ENCODE data around the gene ZSCAN20.

The ZSCAN20 gene

GRCh38 chr1:33443705-33444180 lies 28.7 kb upstream of the ZSCAN20 start:
- no peak for DNase-seq

DNA sequence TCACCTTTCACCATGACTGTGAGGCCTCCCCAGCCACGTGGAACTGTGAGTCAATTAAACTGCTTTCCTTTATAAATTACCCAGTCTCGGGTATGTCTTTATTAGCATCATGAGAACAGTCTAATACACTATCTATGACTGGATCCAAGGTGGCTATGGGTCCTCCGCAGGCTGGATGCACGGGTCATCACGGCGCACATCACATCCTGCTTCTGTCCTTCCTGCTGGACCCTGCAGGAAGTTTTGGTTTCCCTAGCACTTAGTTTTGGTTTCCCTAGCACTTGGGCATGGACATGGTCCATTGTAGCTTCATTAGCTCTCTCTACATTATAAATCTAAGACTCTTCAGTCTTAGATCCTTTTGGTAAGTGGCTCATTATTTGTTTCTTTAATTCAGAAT lies 27.3 kb upstream of the ZSCAN20 start:
- no peak for DNase-seq

DNA sequence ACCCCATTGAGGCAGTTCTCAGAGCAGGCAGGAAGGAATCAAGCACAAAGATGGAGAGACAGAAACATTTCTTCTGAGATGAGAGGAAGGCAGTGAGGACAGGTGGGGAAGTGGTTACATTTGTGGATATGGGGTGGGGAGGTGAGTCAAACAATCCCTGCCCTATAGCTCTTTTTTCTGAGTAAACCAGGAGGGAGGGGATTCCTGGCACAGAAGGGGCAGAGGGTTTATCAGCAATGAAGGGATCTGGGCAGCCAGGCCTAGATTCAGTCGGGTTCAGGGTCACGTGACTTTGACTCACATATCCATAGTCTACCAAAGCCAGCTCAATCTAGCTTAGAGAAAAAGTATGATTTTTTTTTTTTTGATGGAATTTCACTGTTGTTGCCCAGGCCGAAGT lies 25.9 kb upstream of the ZSCAN20 start:
- no peak for DNase-seq

DNA sequence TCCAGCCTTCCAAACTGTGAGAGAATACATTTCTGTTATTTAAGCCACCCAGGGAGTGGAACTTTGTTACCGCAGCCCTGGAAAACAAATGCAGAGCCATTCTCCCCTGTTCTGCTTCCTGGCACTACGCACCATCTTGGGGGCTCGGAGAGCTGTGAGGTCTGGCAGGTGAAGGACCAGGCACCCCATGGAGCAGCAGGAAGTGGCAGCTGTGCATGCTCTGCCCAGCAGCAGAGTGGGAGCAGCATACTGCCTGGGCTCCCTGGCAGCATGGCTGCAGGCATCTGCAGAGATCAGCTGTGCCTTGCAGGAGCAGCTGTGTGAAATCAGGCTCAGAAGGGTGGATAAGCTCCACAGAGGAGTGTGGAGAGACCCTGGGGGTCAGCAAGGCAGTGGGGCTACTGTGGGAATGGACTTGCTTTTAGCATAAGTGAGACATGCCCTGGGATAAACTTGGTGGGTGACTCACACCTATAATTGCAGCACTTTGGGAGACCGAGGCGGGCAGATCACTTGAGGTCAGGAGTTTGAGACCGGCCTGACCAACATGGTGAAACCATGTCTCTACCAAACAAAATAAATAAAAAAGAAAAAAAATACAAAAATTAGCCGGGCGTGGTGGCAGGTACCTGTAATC lies 17.7 kb upstream of the ZSCAN20 start:
- peak; percentile 62 for DNase-seq

GRCh38 chr1:33455539-33456501 lies 16.6 kb upstream of the ZSCAN20 start:
- peak; percentile 55 for DNase-seq

GRCh38 chr1:33456502-33456886 lies 16.0 kb upstream of the ZSCAN20 start:
- no peak for DNase-seq

DNA sequence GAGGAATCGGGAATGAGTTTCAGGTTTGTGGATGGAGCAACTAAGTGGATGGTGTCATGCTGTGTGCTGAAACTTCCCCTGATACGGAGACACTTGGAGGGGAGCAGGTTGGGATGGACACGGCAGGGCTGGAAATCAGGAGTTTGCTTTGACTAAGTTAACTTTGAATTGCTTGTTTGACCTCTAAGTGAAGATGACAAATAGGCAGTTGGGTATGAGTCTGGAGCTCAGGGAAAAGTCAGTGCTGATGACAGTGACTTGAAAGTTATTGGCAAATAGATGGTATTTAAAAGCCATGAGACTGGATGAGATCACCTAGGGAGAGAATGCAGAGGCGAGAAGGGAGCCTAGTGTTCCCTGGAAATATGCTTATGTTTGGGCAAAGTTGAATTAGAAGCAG lies 12.8 kb upstream of the ZSCAN20 start:
- no peak for DNase-seq

DNA sequence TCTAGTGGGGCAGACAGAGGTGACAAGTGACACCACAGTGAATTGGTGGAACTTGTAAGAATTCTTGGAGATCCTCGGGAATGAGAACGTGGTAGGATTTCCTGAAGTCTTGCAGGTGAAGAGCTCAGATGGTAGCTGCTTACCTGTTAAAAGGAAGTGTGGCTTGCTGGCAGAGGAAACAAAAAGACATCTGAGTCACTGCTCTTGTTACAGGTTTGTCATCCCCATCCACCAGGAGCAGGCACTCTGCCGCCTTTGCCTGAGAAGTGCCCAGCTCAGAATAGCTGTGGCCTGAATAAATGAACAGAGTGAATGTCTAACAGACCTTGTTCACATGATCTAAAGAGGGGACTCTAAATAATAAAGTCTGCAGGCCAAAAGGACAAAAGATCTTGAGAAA lies 12.3 kb upstream of the ZSCAN20 start:
- DNase-seq = no peak

GRCh38 chr1:33460947-33461629 lies 11.4 kb upstream of the ZSCAN20 start:
- no peak for DNase-seq

DNA sequence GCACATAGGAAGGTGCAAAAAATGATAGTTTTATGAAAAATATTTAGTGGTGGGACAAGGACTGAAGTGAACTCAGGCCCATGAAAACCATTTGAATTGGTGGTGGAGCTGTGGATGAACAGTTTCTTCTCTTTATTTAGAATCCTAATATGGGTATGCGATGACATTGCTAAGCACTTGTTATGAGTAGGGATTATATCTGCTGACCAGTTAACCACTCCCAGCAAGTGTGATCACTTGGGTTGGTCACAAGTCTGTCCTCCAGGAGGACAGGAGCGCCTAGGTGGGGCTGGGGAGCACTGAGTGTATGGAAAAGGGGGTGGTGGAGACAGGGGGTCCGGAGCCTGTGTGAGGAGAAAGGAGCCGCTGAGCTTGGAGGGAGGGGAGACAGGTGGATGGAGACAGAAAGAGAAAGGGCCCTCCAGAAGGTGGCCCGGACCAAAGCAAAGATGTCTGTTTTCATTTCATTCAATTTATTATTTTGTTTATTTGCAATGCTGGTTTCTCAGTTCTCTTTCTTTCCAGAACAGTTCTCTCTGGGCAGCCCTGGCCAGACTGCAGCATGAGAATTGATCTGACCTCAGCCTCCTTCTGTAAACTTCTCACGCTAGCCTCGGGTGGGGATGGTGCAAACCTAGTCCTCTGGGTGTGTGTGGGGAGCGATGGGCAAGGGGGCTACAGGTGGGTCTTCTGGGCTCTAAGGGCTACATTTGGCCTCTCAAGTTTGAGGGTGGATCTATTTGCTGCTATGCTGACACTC lies 9.9 kb upstream of the ZSCAN20 start:
- DNase-seq = no peak

GRCh38 chr1:33464552-33464951 lies 7.9 kb upstream of the ZSCAN20 start:
- DNase-seq = no peak

DNA sequence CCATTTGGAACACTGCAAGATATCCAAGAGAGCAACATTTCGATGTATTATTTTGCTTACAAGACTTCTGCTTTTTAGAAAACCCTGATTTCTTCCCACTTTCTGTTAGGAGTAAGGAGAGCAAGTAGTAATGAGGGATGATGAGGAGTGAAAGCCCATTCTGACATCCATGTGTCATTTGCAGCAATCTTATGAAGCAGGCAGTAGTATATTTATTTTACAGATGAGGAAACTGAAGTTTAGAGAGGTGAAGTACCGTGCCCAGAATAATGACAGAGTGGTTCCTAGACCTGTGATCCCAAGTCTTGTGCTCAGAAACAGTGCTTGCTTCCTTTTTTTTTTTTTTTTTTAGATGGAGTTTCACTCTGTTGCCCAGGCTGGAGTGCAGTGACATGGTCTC lies 7.1 kb upstream of the ZSCAN20 start:
- no peak for DNase-seq

- no peak for DNase-seq
Measured at GRCh38 chr1:33466159-33466558, 6.3 kb upstream of the ZSCAN20 start.

DNA sequence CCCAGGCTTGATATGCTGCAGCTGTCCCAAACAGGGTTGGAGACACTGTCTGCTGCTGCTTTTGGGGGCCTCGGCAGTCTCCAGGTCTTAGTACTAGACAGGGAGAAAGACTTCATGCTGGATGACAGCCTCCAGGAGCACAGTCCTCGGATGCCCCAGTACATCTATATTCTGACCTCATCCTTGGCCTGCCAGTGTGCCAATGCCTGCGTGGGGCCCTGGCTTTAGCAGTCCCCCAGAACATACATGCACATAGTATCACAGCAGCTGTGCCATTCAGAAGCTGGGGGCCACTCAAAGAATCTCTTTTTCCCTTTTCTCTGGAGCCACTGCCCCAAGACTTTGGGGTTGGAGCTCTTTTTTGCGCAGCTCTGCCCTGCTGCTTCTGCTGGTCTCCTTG lies 4.4 kb upstream of the ZSCAN20 start:
- no peak for DNase-seq

DNA sequence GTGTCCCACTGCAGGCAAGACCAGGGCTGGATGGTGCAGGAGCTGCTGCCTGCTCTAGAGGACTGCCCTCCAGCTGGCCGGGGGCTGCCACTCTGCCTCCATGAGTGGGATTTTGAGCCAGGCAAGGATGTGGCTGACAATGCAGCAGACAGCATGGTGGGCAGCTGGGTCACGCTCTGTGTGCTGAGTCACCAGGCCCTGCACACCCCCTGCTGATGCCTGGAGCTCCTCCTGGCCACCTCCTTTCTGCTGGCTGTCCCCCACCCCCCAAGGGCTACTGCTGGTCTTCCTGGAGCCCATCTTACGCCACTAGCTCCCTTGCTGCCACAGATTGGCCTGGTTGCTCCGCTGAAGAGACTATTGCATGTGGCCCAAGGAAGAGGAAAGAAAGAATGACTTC lies 3.9 kb upstream of the ZSCAN20 start:
- no peak for DNase-seq

DNA sequence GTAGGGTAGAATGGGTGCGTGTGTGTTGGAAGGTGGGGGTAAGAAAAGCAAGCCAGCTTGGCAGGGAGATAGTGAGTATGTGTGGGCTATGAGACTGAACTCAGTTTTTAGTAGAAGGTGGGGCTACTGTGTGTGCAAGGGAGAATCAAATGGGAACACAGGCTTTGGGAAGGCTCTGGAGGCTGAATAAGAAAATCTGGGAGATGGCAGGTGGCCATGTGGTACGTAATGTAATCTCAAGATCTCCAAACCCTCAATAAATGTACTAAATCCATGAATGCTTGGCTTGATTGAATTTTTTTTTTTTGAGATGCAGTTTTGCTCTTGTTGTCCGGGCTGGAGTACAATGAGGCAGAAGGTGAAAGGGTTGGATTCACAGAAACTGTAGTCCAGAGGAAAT lies 3.5 kb upstream of the ZSCAN20 start:
- DNase-seq = no peak

GRCh38 chr1:33469691-33470090 lies 2.8 kb upstream of the ZSCAN20 start:
- no peak for DNase-seq

- peak; percentile 73 for DNase-seq
Measured at GRCh38 chr1:33470495-33471012, 1.9 kb upstream of the ZSCAN20 start.

GRCh38 chr1:33471416-33471815 lies 1.0 kb upstream of the ZSCAN20 start:
- DNase-seq = no peak

DNA sequence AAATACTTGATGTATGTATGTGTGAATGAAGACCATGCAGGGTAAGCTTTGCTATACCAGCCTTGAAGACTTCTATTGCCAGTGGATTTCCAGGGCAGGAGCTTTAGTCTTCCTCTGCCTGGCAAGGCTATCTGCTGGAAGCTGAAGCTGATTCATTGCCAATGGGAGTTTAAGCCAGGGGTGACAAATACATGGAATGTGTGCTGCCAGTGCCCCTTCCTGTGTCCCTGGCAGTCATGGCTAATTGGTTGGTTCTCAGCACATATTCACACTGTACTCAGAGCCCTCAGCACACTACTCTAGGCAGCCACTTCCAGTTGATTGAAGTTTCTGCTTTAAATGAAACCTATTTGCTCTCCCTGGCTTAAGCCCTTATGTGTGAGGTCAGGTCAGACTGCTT lies 1.5 kb downstream of the ZSCAN20 start:
- DNase-seq = no peak

GRCh38 chr1:33477451-33477850 lies 5.0 kb downstream of the ZSCAN20 start:
- no peak for DNase-seq

DNA sequence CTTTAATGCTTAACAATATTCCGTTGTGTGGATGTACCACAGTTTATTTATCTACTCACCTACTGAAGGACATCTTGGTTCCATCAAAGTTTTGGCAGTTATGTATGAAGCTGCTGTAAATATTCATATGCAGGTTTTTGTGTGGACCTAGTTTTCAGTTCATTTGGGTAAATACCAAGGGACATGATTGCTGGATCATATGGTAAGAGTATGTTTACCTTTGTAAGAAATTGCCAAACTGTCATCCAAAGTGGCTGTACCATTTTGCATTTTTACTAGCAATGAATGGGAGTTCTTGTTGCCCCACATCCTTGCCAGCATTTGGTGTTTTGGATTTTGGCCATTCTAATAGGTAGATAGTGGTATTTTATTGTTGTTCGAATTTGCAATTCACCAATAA lies 10.0 kb downstream of the ZSCAN20 start:
- DNase-seq = no peak

DNA sequence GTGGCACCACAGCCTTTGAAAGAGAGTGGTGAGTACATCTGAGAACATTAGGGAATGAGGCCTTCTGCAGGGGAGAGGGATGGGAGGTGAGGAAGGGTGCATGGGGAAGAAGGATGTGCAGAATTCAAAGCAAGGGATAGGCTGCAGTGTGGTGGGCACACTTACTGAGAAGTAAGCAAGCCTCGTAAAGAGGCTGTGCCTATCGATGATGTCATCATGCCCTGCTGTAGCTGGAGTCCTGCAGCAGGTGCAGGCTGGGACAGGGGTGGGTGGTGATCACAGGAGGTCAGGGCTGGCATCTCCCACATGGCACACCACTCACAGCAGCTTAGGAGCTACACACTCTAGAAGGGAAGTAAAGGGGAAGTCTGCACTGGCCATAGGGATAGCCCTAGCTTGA lies 16.2 kb downstream of the ZSCAN20 start:
- no peak for DNase-seq
